Parathyroid adenoma (tissue), 2 donors: ENCODE measurements around the gene ZNRF3.

Experiments used
- H2AFZ ChIP-seq: fragments of 300-600 bp; sonication (generic); one replicate; pipeline ENCODE4 v1.7.0; 2017; ENCODE audit warnings: antibody characterized with exemption, mild to moderate bottlenecking
- H3K27ac ChIP-seq: fragments of 300-600 bp; sonication (generic); one replicate; pipeline ENCODE4 v1.7.0; 2017
- H3K27me3 ChIP-seq: fragments of 300-600 bp; sonication (generic); one replicate; pipeline ENCODE4 v1.7.0; 2017; ENCODE audit warnings: low read length; ENCODE audit not compliant: control insufficient read depth, insufficient read depth
- H3K36me3 ChIP-seq: fragments of 300-600 bp; sonication (generic); one replicate; pipeline ENCODE4 v1.7.0; 2017; ENCODE audit warnings: low read length; ENCODE audit not compliant: control insufficient read depth, insufficient read depth
- H3K4me1 ChIP-seq: fragments of 300-600 bp; sonication (generic); one replicate; pipeline ENCODE4 v1.7.0; 2017; ENCODE audit warnings: control low read depth
- H3K4me2 ChIP-seq: fragments of 300-600 bp; sonication (generic); one replicate; pipeline ENCODE4 v1.7.0; 2017; ENCODE audit warnings: low read length
- H3K4me3 ChIP-seq: fragments of 300-600 bp; sonication (generic); one replicate; pipeline ENCODE4 v1.7.0; 2017; ENCODE audit warnings: low read depth, low read length
- H3K79me2 ChIP-seq: fragments of 300-600 bp; sonication (generic); one replicate; pipeline ENCODE4 v1.7.0; 2017; ENCODE audit warnings: control low read depth
- H3K9ac ChIP-seq: fragments of 300-600 bp; sonication (generic); one replicate; pipeline ENCODE4 v1.7.0; 2017; ENCODE audit warnings: mild to moderate bottlenecking
- H3K9me3 ChIP-seq: fragments of 300-600 bp; sonication (generic); one replicate; pipeline ENCODE4 v1.7.0; 2017; ENCODE audit warnings: low read length; ENCODE audit not compliant: control insufficient read depth
- TF ChIP-seq, protein P1 (sequence below): fragments of 300-600 bp; sonication (generic); IDR thresholded peaks from one replicate; pipeline ENCODE4 v1.7.0; 2017; ENCODE audit warnings: antibody characterized with exemption, mild to moderate bottlenecking
- donor health status: primary hyperparathyroidism.

ZNRF3 gene

GRCh38 chr22:29078036-29078868 is 194.9 kb downstream of the ZNRF3 start:
- Histone ChIP-seq H3K4me1 (no peaks in the 10 kb centered on the region), H3K4me3 (no peak overlapping the region), H3K4me2 (no peak overlapping the region), H3K79me2 (no peaks in the 10 kb centered on the region), H3K9me3 (no peaks in the 10 kb centered on the region), H3K36me3 (no peaks in the 10 kb centered on the region), H3K27me3 (no peaks in the 10 kb centered on the region), H3K27ac (no peak overlapping the region), H2AFZ (no peak overlapping the region), H3K9ac (no peak overlapping the region)
- TF ChIP-seq, protein P1, sequence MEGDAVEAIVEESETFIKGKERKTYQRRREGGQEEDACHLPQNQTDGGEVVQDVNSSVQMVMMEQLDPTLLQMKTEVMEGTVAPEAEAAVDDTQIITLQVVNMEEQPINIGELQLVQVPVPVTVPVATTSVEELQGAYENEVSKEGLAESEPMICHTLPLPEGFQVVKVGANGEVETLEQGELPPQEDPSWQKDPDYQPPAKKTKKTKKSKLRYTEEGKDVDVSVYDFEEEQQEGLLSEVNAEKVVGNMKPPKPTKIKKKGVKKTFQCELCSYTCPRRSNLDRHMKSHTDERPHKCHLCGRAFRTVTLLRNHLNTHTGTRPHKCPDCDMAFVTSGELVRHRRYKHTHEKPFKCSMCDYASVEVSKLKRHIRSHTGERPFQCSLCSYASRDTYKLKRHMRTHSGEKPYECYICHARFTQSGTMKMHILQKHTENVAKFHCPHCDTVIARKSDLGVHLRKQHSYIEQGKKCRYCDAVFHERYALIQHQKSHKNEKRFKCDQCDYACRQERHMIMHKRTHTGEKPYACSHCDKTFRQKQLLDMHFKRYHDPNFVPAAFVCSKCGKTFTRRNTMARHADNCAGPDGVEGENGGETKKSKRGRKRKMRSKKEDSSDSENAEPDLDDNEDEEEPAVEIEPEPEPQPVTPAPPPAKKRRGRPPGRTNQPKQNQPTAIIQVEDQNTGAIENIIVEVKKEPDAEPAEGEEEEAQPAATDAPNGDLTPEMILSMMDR: no peak

DNA sequence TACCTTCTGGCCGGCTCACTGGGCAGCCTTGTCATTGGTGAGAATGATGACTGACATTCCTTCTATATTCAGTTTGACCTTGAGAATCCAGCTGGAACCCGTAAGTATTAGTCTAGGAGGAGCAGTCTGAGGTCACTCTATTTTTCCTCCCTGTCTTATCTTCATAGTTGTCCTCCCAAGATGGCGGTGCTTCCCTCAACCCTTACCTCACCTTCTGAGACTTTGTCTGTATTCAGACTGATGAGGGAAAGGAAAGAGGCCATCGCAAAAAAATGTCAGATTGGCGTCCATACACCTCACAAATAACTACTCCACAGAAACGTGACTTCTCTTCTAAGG is 195.5 kb downstream of the ZNRF3 start:
- Histone ChIP-seq H2AFZ (no peak overlapping the region), H3K36me3 (no peaks in the 10 kb centered on the region), H3K4me3 (no peak overlapping the region), H3K9ac (no peak overlapping the region), H3K27me3 (no peaks in the 10 kb centered on the region), H3K9me3 (no peaks in the 10 kb centered on the region), H3K27ac (no peak overlapping the region), H3K4me2 (no peak overlapping the region), H3K4me1 (no peaks in the 10 kb centered on the region), H3K79me2 (peaks cover 2% of the 10 kb centered on the region)
- TF ChIP-seq, protein P1: no peak

GRCh38 chr22:29079218-29079901 is 196.0 kb downstream of the ZNRF3 start:
- no peak overlapping the region for H3K27ac ChIP-seq

GRCh38 chr22:29080106-29080975 is 197.0 kb downstream of the ZNRF3 start:
- no peak overlapping the region for H3K4me3 ChIP-seq
- H3K27me3 ChIP-seq: no peaks in the 10 kb centered on the region
- no peak overlapping the region for H3K27ac ChIP-seq
- no peak overlapping the region for H3K4me2 ChIP-seq
- TF ChIP-seq, protein P1: no peak
- no peaks in the 10 kb centered on the region for H3K36me3 ChIP-seq
- no peak overlapping the region for H3K9ac ChIP-seq
- no peaks in the 10 kb centered on the region for H3K9me3 ChIP-seq
- H2AFZ ChIP-seq: no peak overlapping the region
- peaks cover 2% of the 10 kb centered on the region for H3K79me2 ChIP-seq
- no peaks in the 10 kb centered on the region for H3K4me1 ChIP-seq

More at GRCh38 chr22:29079218-29079901, 196.0 kb downstream of the ZNRF3 start:
- Histone ChIP-seq H3K27me3 (no peaks in the 10 kb centered on the region), H3K4me3 (no peak overlapping the region), H3K79me2 (peaks cover 2% of the 10 kb centered on the region), H2AFZ (no peak overlapping the region), H3K4me2 (no peak overlapping the region), H3K4me1 (no peaks in the 10 kb centered on the region), H3K36me3 (no peaks in the 10 kb centered on the region), H3K9me3 (no peaks in the 10 kb centered on the region), H3K9ac (no peak overlapping the region)
- TF ChIP-seq, protein P1: no peak
